Breast epithelium (tissue), 4 donors: ENCODE measurements around the gene CCR8. TPM values are rescaled to one million over a fixed set of nuclear protein-coding genes. Genes with fewer than 3 reads are reported as not detected.

Experiments
- DNase-seq, 2 donors: peaks; one replicate each; pipeline ENCODE4 v3.0.0-alpha.2; 2019; ENCODE audit warnings: low spot score in 2 of 2
- H3K27ac ChIP-seq, 2 donors: fragments of 200-600 bp; sonication (generic) in 1 of 2; one replicate each; pipeline ENCODE4 v1.5.1; 2016 to 2019; ENCODE audit warnings: mild to moderate bottlenecking in 1 of 2
- H3K27me3 ChIP-seq, 2 donors: fragments of 200-600 bp; sonication (generic) in 1 of 2; one replicate each; pipeline versions ENCODE4 v1.5.1 to v1.6.0; 2017 to 2019; ENCODE audit warnings: control low read depth in 1 of 2, mild to moderate bottlenecking in 1 of 2
- H3K36me3 ChIP-seq: fragments of 200-600 bp; one replicate; pipeline ENCODE4 v1.5.1; 2019
- H3K4me1 ChIP-seq, 2 donors: fragments of 200-600 bp; sonication (generic); one replicate each; pipeline ENCODE4 v1.5.1; 2016 to 2019; ENCODE audit warnings: control low read depth in 1 of 2
- H3K4me3 ChIP-seq, 3 donors: fragments of 200-600 bp; sonication (generic); 1 replicate in 2 of 3; 2 replicates in 1 of 3; pipeline ENCODE4 v1.5.1; 2016 to 2019; ENCODE audit warnings: mild to moderate bottlenecking in 3 of 3, moderate library complexity in 2 of 3
- H3K9me3 ChIP-seq, 2 donors: fragments of 200-600 bp; sonication (generic) in 1 of 2; one replicate each; pipeline ENCODE4 v1.5.1; 2016 to 2019; ENCODE audit warnings: control low read depth in 1 of 2
- CTCF ChIP-seq, 3 donors: fragments of 450-650 bp; IDR thresholded peaks; one replicate each; pipeline ENCODE4 v1.5.1; 2016 to 2017; ENCODE audit warnings: antibody characterized with exemption in 3 of 3, mild to moderate bottlenecking in 3 of 3, moderate library complexity in 3 of 3
- POLR2A ChIP-seq: fragments of 450-650 bp; IDR thresholded peaks from one replicate; pipeline ENCODE4 v1.6.1; 2016; ENCODE audit warnings: antibody characterized with exemption, mild to moderate bottlenecking, moderate library complexity
- POLR2AphosphoS5 ChIP-seq, 3 donors: sonication (generic); formaldehyde crosslinking; IDR thresholded peaks; one replicate each; pipeline ENCODE4 v1.6.1; 2017; ENCODE audit warnings: antibody characterized with exemption in 3 of 3
- intact Hi-C: fragments of 100-400 bp; cut with DNase I; formaldehyde crosslinking; loops from one replicate; pipeline ENCODE4 v1.15.1; 2023; ENCODE audit warnings: low total_unique reads
- total RNA-seq, 3 donors: library from RNA; depleted of rRNA; stranded (reverse); fragments of >200 nt; gene quantifications; one replicate each; pipeline ENCODE4 v1.1.0, GENCODE V29; 2016

The CCR8 gene
- total RNA-seq, 3 donors from 2014 or later = not detected

GRCh38 chr3:39296197-39297077, 33.1 kb upstream of the CCR8 start:
- H3K36me3 ChIP-seq = no peaks in the 10 kb centered on the region
- DNase-seq = no peak
- no peaks in the 10 kb centered on the region for H3K4me1 ChIP-seq
- peaks cover 9% of the 10 kb centered on the region in 2 donors for H3K9me3 ChIP-seq
- TF ChIP-seq POLR2AphosphoS5 (IDR thresholded peaks at IDR 0.05) (no peak), POLR2A (no peak), CTCF (IDR thresholded peaks at IDR 0.05) (no peak)
- no peak overlapping the region for H3K27ac ChIP-seq
- no peak overlapping the region for H3K4me3 ChIP-seq
- H3K27me3 ChIP-seq = no peaks in the 10 kb centered on the region
- intact Hi-C loops = loop anchor here (10.0 kb wide), 1 partner anchor 192 kb away; the partner anchor contains the start of genes GORASP1 and TTC21A

- H3K9me3 ChIP-seq = peaks cover 11 to 20% of the 10 kb centered on the region in 2 donors
- TF ChIP-seq POLR2AphosphoS5 (IDR thresholded peaks at IDR 0.05) (no peak), POLR2A (no peak), CTCF (IDR thresholded peaks at IDR 0.05) (no peak)
These were observed 30.2 kb upstream of the CCR8 start for GRCh38 chr3:39299279-39299678.

GRCh38 chr3:39302178-39302577, 27.3 kb upstream of the CCR8 start:
- peaks cover 11 to 20% of the 10 kb centered on the region in 2 donors for H3K9me3 ChIP-seq
- no peaks in the 10 kb centered on the region for H3K4me1 ChIP-seq
- no peaks in the 10 kb centered on the region for H3K27me3 ChIP-seq
- no peaks in the 10 kb centered on the region for H3K36me3 ChIP-seq
- intact Hi-C loops = no loop called here
- TF ChIP-seq POLR2A = no peak
- TF ChIP-seq CTCF (IDR thresholded peaks at IDR 0.05) = no peak
- no peak for TF ChIP-seq POLR2AphosphoS5 (IDR thresholded peaks at IDR 0.05)
- no peak for DNase-seq
- H3K4me3 ChIP-seq = no peak overlapping the region
- no peak overlapping the region for H3K27ac ChIP-seq

More at GRCh38 chr3:39299279-39299678, 30.2 kb upstream of the CCR8 start:
- Histone ChIP-seq H3K27me3 (no peaks in the 10 kb centered on the region), H3K4me3 (no peak overlapping the region), H3K27ac (no peak overlapping the region), H3K36me3 (no peaks in the 10 kb centered on the region), H3K4me1 (no peaks in the 10 kb centered on the region)
- no peak for DNase-seq
- intact Hi-C loops = loop anchor here (10.0 kb wide), 1 partner anchor 194 kb away; the partner anchor contains the start of genes GORASP1 and TTC21A

GRCh38 chr3:39313289-39313688, 16.2 kb upstream of the CCR8 start:
- DNase-seq = no peak

More at GRCh38 chr3:39313289-39313688, 16.2 kb upstream of the CCR8 start:
- Histone ChIP-seq H3K27me3 (no peaks in the 10 kb centered on the region), H3K4me1 (no peaks in the 10 kb centered on the region), H3K36me3 (no peaks in the 10 kb centered on the region), H3K9me3 (peaks cover 0 to 8% of the 10 kb centered on the region in 2 donors), H3K4me3 (no peak overlapping the region), H3K27ac (no peak overlapping the region)
- TF ChIP-seq CTCF (IDR thresholded peaks at IDR 0.05) = no peak
- TF ChIP-seq POLR2AphosphoS5 (IDR thresholded peaks at IDR 0.05) = no peak
- no peak for TF ChIP-seq POLR2A
- intact Hi-C loops = no loop called here
